HG03378 (cell line): ENCODE results near the gene OLFM4.
"Not testable (repeated sequence)": the region's sequence is repeated elsewhere in the genome, so short reads cannot be mapped to it uniquely, and the experiment has no call there.

ENCODE experiments used
- ATAC-seq: cut with Tn5 transposase; IDR thresholded peaks from one replicate; pipeline ENCODE4 v1.9.1; 2021; ENCODE audit warnings: mild to moderate bottlenecking, moderate library complexity; ENCODE audit not compliant: unreplicated experiment

OLFM4 gene

GRCh38 chr13:53014018-53014417 lies 14.6 kb upstream of the OLFM4 start:
- ATAC-seq, result not testable (repeated sequence)

- ATAC-seq, result no peak
Observed at GRCh38 chr13:53014495-53015443, 13.8 kb upstream of the OLFM4 start.

GRCh38 chr13:53015971-53016370 lies 12.6 kb upstream of the OLFM4 start:
- no peak for ATAC-seq

GRCh38 chr13:53017433-53017970 lies 11.1 kb upstream of the OLFM4 start:
- no peak for ATAC-seq

GRCh38 chr13:53018690-53019647 lies 9.6 kb upstream of the OLFM4 start:
- ATAC-seq, result no peak

- no peak for ATAC-seq
Observed at GRCh38 chr13:53020764-53021335, 7.8 kb upstream of the OLFM4 start.

GRCh38 chr13:53023246-53023645 lies 5.4 kb upstream of the OLFM4 start:
- no peak for ATAC-seq

- no peak for ATAC-seq
Observed at GRCh38 chr13:53028063-53028462, 550 bp upstream of the OLFM4 start.

GRCh38 chr13:53032849-53033248 lies 4.2 kb downstream of the OLFM4 start:
- ATAC-seq, result no peak

- ATAC-seq, result no peak
Observed at GRCh38 chr13:53038993-53039392, 10.4 kb downstream of the OLFM4 start.

- no peak for ATAC-seq
Observed at GRCh38 chr13:53041968-53042516, 13.4 kb downstream of the OLFM4 start.

GRCh38 chr13:53042877-53043276 lies 14.3 kb downstream of the OLFM4 start:
- ATAC-seq, result no peak

GRCh38 chr13:53043398-53043797 lies 14.8 kb downstream of the OLFM4 start:
- no peak for ATAC-seq

- ATAC-seq, result no peak
Observed at GRCh38 chr13:53045189-53045588, 16.6 kb downstream of the OLFM4 start.

- no peak for ATAC-seq
Observed at GRCh38 chr13:53048880-53049279, 20.3 kb downstream of the OLFM4 start.

- no peak for ATAC-seq
Observed at GRCh38 chr13:53050151-53050550, 21.5 kb downstream of the OLFM4 start.

- ATAC-seq, result no peak
Observed at GRCh38 chr13:53052675-53053074, 24.1 kb downstream of the OLFM4 start.

- no peak for ATAC-seq
Observed at GRCh38 chr13:53054569-53054968, 26.0 kb downstream of the OLFM4 start.

GRCh38 chr13:53058065-53058679 lies 29.6 kb downstream of the OLFM4 start:
- no peak for ATAC-seq

- ATAC-seq, result no peak
Observed at GRCh38 chr13:53060840-53061490, 32.4 kb downstream of the OLFM4 start.
